Activated T-helper 1 cell treated with anti-CD3 and anti-CD28 coated beads, Interleukin-12 subunit alpha, Interleukin-12 subunit beta, Interleukin-2, Interleukin-4 antibody, amounts not matched to agents 30 ng/mL and 10 ng/mL and 1 ng/mL, durations not matched to agents 14 hours and 24 hours and 36 hours (primary cell): ENCODE results near the gene FAM221B. TPM values are rescaled to one million over a fixed set of nuclear protein-coding genes. Genes with fewer than 3 reads are reported as not detected.

Experiments used
- DNase-seq: peaks from one replicate; pipeline ENCODE4 v3.0.0; 2021; ENCODE audit warnings: low spot score
- H3K27ac Mint-ChIP-seq: one replicate; pipeline ENCODE4 v1.8.0; 2021; ENCODE audit warnings: mild to moderate bottlenecking, mixed read lengths
- H3K27me3 Mint-ChIP-seq: one replicate; pipeline ENCODE4 v1.8.0; 2022; ENCODE audit warnings: mild to moderate bottlenecking, moderate library complexity, mixed read lengths; ENCODE audit not compliant: insufficient read depth
- H3K36me3 Mint-ChIP-seq: one replicate; pipeline ENCODE4 v1.8.0; 2021; ENCODE audit warnings: low read depth, mixed read lengths
- H3K4me1 Mint-ChIP-seq: one replicate; pipeline ENCODE4 v1.8.0; 2021; ENCODE audit warnings: low read depth, mixed read lengths
- H3K4me3 Mint-ChIP-seq: one replicate; pipeline ENCODE4 v1.8.0; 2021; ENCODE audit warnings: mild to moderate bottlenecking, moderate library complexity, mixed read lengths
- H3K9me3 Mint-ChIP-seq: one replicate; pipeline ENCODE4 v1.8.0; 2021; ENCODE audit warnings: mixed read lengths
- intact Hi-C: fragments of 100-400 bp; cut with micrococcal nuclease; formaldehyde crosslinking; loops from one replicate; pipeline ENCODE4 v1.15.1; 2024
- total RNA-seq: library from RNA; stranded (reverse); gene quantifications from 2 replicates; pipeline ENCODE4 v1.2.3, GENCODE V29; 2022

The FAM221B gene
- not detected in 2 replicates for total RNA-seq

GRCh38 chr9:35828716-35829083 is at the start of gene FAM221B:
FAM221B (minus strand) TSS chr9:35828732; CDS start chr9:35826161, 2,571 bp downstream.
- H3K27ac Mint-ChIP-seq: peak within 1 kb of the TSS; percentile 89
- no peaks in the 10 kb centered on the region for H3K36me3 Mint-ChIP-seq
- H3K27me3 Mint-ChIP-seq: peaks cover 3% of the 10 kb centered on the region
- intact Hi-C loops: loop anchor here (1.0 to 10.0 kb wide), 12 partner anchors 13 to 711 kb away; partner anchors contain the start of genes ATOSB, CD72, CREB3 and GBA2
- peaks cover 22% of the 10 kb centered on the region for H3K4me1 Mint-ChIP-seq
- H3K9me3 Mint-ChIP-seq: no peaks in the 10 kb centered on the region
- peak within 1 kb of the TSS; percentile 91 for H3K4me3 Mint-ChIP-seq
- DNase-seq: peak; percentile 29

GRCh38 chr9:35872505-35872904 is 44.0 kb upstream of the FAM221B start:
- H3K4me1 Mint-ChIP-seq: no peaks in the 10 kb centered on the region
- peaks cover 10% of the 10 kb centered on the region for H3K9me3 Mint-ChIP-seq
- H3K36me3 Mint-ChIP-seq: no peaks in the 10 kb centered on the region
- H3K4me3 Mint-ChIP-seq: no peak overlapping the region
- H3K27ac Mint-ChIP-seq: no peak overlapping the region
- intact Hi-C loops: no loop called here
- H3K27me3 Mint-ChIP-seq: peaks cover 11% of the 10 kb centered on the region
- no peak for DNase-seq

GRCh38 chr9:35871545-35871944 is 43.0 kb upstream of the FAM221B start:
- intact Hi-C loops: no loop called here
- Mint-ChIP-seq H3K36me3 (no peaks in the 10 kb centered on the region), H3K4me1 (no peaks in the 10 kb centered on the region), H3K27me3 (peaks cover 7% of the 10 kb centered on the region), H3K4me3 (no peak overlapping the region), H3K27ac (no peak overlapping the region), H3K9me3 (peaks cover 3% of the 10 kb centered on the region)
- no peak for DNase-seq

- intact Hi-C loops: no loop called here
- H3K4me3 Mint-ChIP-seq: no peak within 1 kb of the TSS
- H3K9me3 Mint-ChIP-seq: no peaks in the 10 kb centered on the region
- H3K27ac Mint-ChIP-seq: no peak within 1 kb of the TSS
- H3K36me3 Mint-ChIP-seq: no peaks in the 10 kb centered on the region
- H3K4me1 Mint-ChIP-seq: no peaks in the 10 kb centered on the region
- peaks cover 2% of the 10 kb centered on the region for H3K27me3 Mint-ChIP-seq
- no peak for DNase-seq
Observed at GRCh38 chr9:35870351-35870923, 41.9 kb upstream of the FAM221B start, which contains the start of gene OR13J1. OR13J1 (minus strand) TSS chr9:35870401; CDS start chr9:35870401, 0 bp downstream.

- Mint-ChIP-seq H3K9me3 (no peaks in the 10 kb centered on the region), H3K36me3 (no peaks in the 10 kb centered on the region), H3K4me1 (no peaks in the 10 kb centered on the region), H3K27me3 (no peaks in the 10 kb centered on the region), H3K27ac (no peak overlapping the region), H3K4me3 (no peak overlapping the region)
- intact Hi-C loops: no loop called here
- DNase-seq: no peak
Observed at GRCh38 chr9:35869621-35870216, 41.2 kb upstream of the FAM221B start.

GRCh38 chr9:35868933-35869332 is 40.4 kb upstream of the FAM221B start:
- Mint-ChIP-seq H3K36me3 (no peaks in the 10 kb centered on the region), H3K9me3 (no peaks in the 10 kb centered on the region)

GRCh38 chr9:35867538-35867937 is 39.0 kb upstream of the FAM221B start:
- Mint-ChIP-seq H3K4me3 (no peak overlapping the region), H3K4me1 (no peaks in the 10 kb centered on the region), H3K36me3 (no peaks in the 10 kb centered on the region), H3K27me3 (peaks cover 3% of the 10 kb centered on the region), H3K27ac (no peak overlapping the region), H3K9me3 (no peaks in the 10 kb centered on the region)
- intact Hi-C loops: no loop called here
- no peak for DNase-seq

More at GRCh38 chr9:35868933-35869332, 40.4 kb upstream of the FAM221B start:
- no peaks in the 10 kb centered on the region for H3K4me1 Mint-ChIP-seq
- H3K4me3 Mint-ChIP-seq: no peak overlapping the region
- H3K27ac Mint-ChIP-seq: no peak overlapping the region
- intact Hi-C loops: no loop called here
- no peak for DNase-seq
- H3K27me3 Mint-ChIP-seq: no peaks in the 10 kb centered on the region

GRCh38 chr9:35864695-35865255 is 36.2 kb upstream of the FAM221B start:
- Mint-ChIP-seq H3K9me3 (no peaks in the 10 kb centered on the region), H3K4me1 (no peaks in the 10 kb centered on the region), H3K27ac (no peak overlapping the region), H3K4me3 (no peak overlapping the region), H3K27me3 (peaks cover 6% of the 10 kb centered on the region), H3K36me3 (no peaks in the 10 kb centered on the region)
- no peak for DNase-seq
- intact Hi-C loops: no loop called here

GRCh38 chr9:35863583-35863982 is 35.1 kb upstream of the FAM221B start:
- DNase-seq: no peak
- no peak overlapping the region for H3K4me3 Mint-ChIP-seq
- peaks cover 6% of the 10 kb centered on the region for H3K27me3 Mint-ChIP-seq
- H3K36me3 Mint-ChIP-seq: no peaks in the 10 kb centered on the region
- no peaks in the 10 kb centered on the region for H3K9me3 Mint-ChIP-seq
- H3K27ac Mint-ChIP-seq: no peak overlapping the region
- intact Hi-C loops: no loop called here
- H3K4me1 Mint-ChIP-seq: no peaks in the 10 kb centered on the region

- H3K4me3 Mint-ChIP-seq: no peak overlapping the region
- no peaks in the 10 kb centered on the region for H3K4me1 Mint-ChIP-seq
- no peaks in the 10 kb centered on the region for H3K9me3 Mint-ChIP-seq
- peaks cover 6% of the 10 kb centered on the region for H3K27me3 Mint-ChIP-seq
- no peaks in the 10 kb centered on the region for H3K36me3 Mint-ChIP-seq
- DNase-seq: no peak
- H3K27ac Mint-ChIP-seq: no peak overlapping the region
- intact Hi-C loops: no loop called here
Observed at GRCh38 chr9:35862328-35862727, 33.8 kb upstream of the FAM221B start.

GRCh38 chr9:35861161-35861897 is 32.8 kb upstream of the FAM221B start:
- intact Hi-C loops: no loop called here
- Mint-ChIP-seq H3K4me3 (no peak overlapping the region), H3K27me3 (peaks cover 6% of the 10 kb centered on the region), H3K4me1 (no peaks in the 10 kb centered on the region), H3K9me3 (no peaks in the 10 kb centered on the region), H3K36me3 (no peaks in the 10 kb centered on the region), H3K27ac (no peak overlapping the region)
- DNase-seq: no peak

GRCh38 chr9:35859990-35860339 is 31.4 kb upstream of the FAM221B start:
- no peak for DNase-seq
- no peak overlapping the region for H3K27ac Mint-ChIP-seq
- H3K9me3 Mint-ChIP-seq: no peaks in the 10 kb centered on the region
- H3K4me1 Mint-ChIP-seq: no peaks in the 10 kb centered on the region
- no peak overlapping the region for H3K4me3 Mint-ChIP-seq
- no peaks in the 10 kb centered on the region for H3K36me3 Mint-ChIP-seq
- H3K27me3 Mint-ChIP-seq: peaks cover 6% of the 10 kb centered on the region
- intact Hi-C loops: no loop called here
